CD14-positive monocyte (primary cell): Measurements from ENCODE around the gene SYNDIG1. TPM values are rescaled to one million over a fixed set of nuclear protein-coding genes. Genes with fewer than 3 reads are reported as not detected.

Source experiments
- DNase-seq, 3 donors: peaks; one replicate each; pipeline ENCODE4 v3.0.0-alpha.2; 2011 to 2022
- H2AFZ ChIP-seq: 2 replicates; pipeline ENCODE4 v1.6.0; 2012; ENCODE audit warnings: mild to moderate bottlenecking, low read depth, low read length, inconsistent platforms; ENCODE audit not compliant: insufficient read depth, poor library complexity, severe bottlenecking
- H3K27ac ChIP-seq, 2 donors: 1 replicate in 1 of 2; 2 replicates in 1 of 2; pipeline ENCODE4 v1.5.1; 2012 to 2013; ENCODE audit warnings: low read length in 2 of 2, control low read depth in 1 of 2, inconsistent platforms in 1 of 2, low read depth in 1 of 2, mild to moderate bottlenecking in 1 of 2
- H3K27me3 ChIP-seq, 2 donors: one replicate each; pipeline versions ENCODE4 v1.6.0 to v1.6.1; 2011 to 2013; ENCODE audit warnings: low read length in 2 of 2; ENCODE audit not compliant: control insufficient read depth in 2 of 2, insufficient read depth in 2 of 2
- H3K36me3 ChIP-seq, 2 donors: replicated peaks in 1 of 2; 1 replicate in 1 of 2; 2 replicates in 1 of 2; pipeline versions ENCODE4 v1.5.1 to v1.6.1; 2012 to 2013; ENCODE audit warnings: low read length in 2 of 2, control low read depth in 1 of 2, inconsistent platforms in 1 of 2, mild to moderate bottlenecking in 1 of 2; ENCODE audit not compliant: insufficient read depth in 2 of 2, control insufficient read depth in 1 of 2
- H3K4me1 ChIP-seq, 2 donors: 1 replicate in 1 of 2; 2 replicates in 1 of 2; pipeline versions ENCODE4 v1.5.1 to v1.6.1; 2012 to 2013; ENCODE audit warnings: low read length in 2 of 2, control low read depth in 1 of 2, inconsistent platforms in 1 of 2, mild to moderate bottlenecking in 1 of 2, moderate library complexity in 1 of 2; ENCODE audit not compliant: insufficient read depth in 2 of 2, control insufficient read depth in 1 of 2
- H3K4me2 ChIP-seq: replicated peaks from 2 replicates; pipeline ENCODE3; 2012; ENCODE audit warnings: low read length, moderate library complexity, mild to moderate bottlenecking; ENCODE audit not compliant: poor library complexity, severe bottlenecking; ENCODE audit errors: extremely low read depth
- H3K4me3 ChIP-seq, 3 experiments: fragments of 200-600 bp in 1 of 3; sonication (generic) in 1 of 3; replicated peaks in 1 of 3; 1 replicate in 2 of 3; 2 replicates in 1 of 3; pipeline ENCODE4 v1.5.1; 2011 to 2013; ENCODE audit warnings: low read length in 3 of 3, mild to moderate bottlenecking in 3 of 3, control low read depth in 2 of 3, low read depth in 2 of 3, inconsistent platforms in 1 of 3, moderate library complexity in 1 of 3
- H3K79me2 ChIP-seq: 2 replicates; pipeline ENCODE4 v1.6.0; 2012; ENCODE audit warnings: mild to moderate bottlenecking, control low read depth, inconsistent platforms, low read length, moderate library complexity; ENCODE audit not compliant: insufficient read depth
- H3K9ac ChIP-seq: 2 replicates; pipeline ENCODE4 v1.6.0; 2017; ENCODE audit warnings: low read length, mild to moderate bottlenecking; ENCODE audit not compliant: insufficient read depth, poor library complexity, severe bottlenecking
- H3K9me3 ChIP-seq, 2 donors: replicated peaks in 1 of 2; 1 replicate in 1 of 2; 2 replicates in 1 of 2; pipeline versions ENCODE4 v1.5.1 to v1.6.1; 2012 to 2013; ENCODE audit warnings: low read length in 2 of 2, control low read depth in 1 of 2; ENCODE audit not compliant: control insufficient read depth in 1 of 2, insufficient read depth in 1 of 2
- H4K20me1 ChIP-seq: 2 replicates; pipeline ENCODE4 v1.6.0; 2012; ENCODE audit warnings: mild to moderate bottlenecking, low read length, control low read depth, moderate library complexity; ENCODE audit not compliant: insufficient read depth
- H3K27ac Mint-ChIP-seq, 7 donors: one replicate each; pipeline ENCODE4 v1.8.0; 2020; ENCODE audit warnings: mild to moderate bottlenecking in 7 of 7, mixed read lengths in 7 of 7, moderate library complexity in 6 of 7, inconsistent platforms in 2 of 7
- H3K27me3 Mint-ChIP-seq, 3 donors: one replicate each; pipeline ENCODE4 v1.8.0; 2021 to 2022; ENCODE audit warnings: low read depth in 3 of 3, mild to moderate bottlenecking in 3 of 3, mixed read lengths in 3 of 3, moderate library complexity in 3 of 3, inconsistent platforms in 1 of 3
- H3K36me3 Mint-ChIP-seq, 2 donors: one replicate each; pipeline ENCODE4 v1.8.0; 2020; ENCODE audit warnings: mixed read lengths in 2 of 2, inconsistent platforms in 1 of 2, mild to moderate bottlenecking in 1 of 2
- H3K4me1 Mint-ChIP-seq: one replicate; pipeline ENCODE4 v1.8.0; 2020; ENCODE audit warnings: mild to moderate bottlenecking, mixed read lengths
- H3K4me3 Mint-ChIP-seq, 2 donors: one replicate each; pipeline ENCODE4 v1.8.0; 2020; ENCODE audit warnings: mild to moderate bottlenecking in 2 of 2, mixed read lengths in 2 of 2, moderate library complexity in 1 of 2
- H3K9me3 Mint-ChIP-seq, 7 donors: one replicate each; pipeline ENCODE4 v1.8.0; 2020 to 2022; ENCODE audit warnings: mixed read lengths in 7 of 7, mild to moderate bottlenecking in 6 of 7, moderate library complexity in 6 of 7, inconsistent platforms in 2 of 7
- CTCF ChIP-seq: fragments of 200-600 bp; IDR thresholded peaks from one replicate; pipeline ENCODE4 v1.8.0; 2022; ENCODE audit warnings: antibody characterized with exemption, mild to moderate bottlenecking
- WGBS: methylation state at CpG from one replicate; pipeline ENCODE4 v1.1.5; 2013; ENCODE audit warnings: missing lambda C conversion rate; ENCODE audit not compliant: insufficient coverage; 5-methylcytosine and 5-hydroxymethylcytosine counted together
- intact Hi-C, 2 donors: fragments of 100-400 bp; cut with micrococcal nuclease; formaldehyde crosslinking; loops; one replicate each; pipeline versions ENCODE4 v1.15.0 to v1.15.1; 2023
- polyA plus RNA-seq, 3 donors: library from polyadenylated mRNA; depleted of rRNA in 1 of 3; unstranded in 2 of 3; stranded (reverse) in 1 of 3; fragments of 300-500 nt in 2 of 3; fragments of >200 nt in 1 of 3; fragmentation: Illumina TruSeq in 2 of 3; gene quantifications; 1 replicate in 2 of 3; 2 replicates in 1 of 3; pipeline ENCODE4 v1.2.3, GENCODE V29; 2012 to 2021

Gene SYNDIG1
- polyA plus RNA-seq, 3 donors, result not detected

DNA sequence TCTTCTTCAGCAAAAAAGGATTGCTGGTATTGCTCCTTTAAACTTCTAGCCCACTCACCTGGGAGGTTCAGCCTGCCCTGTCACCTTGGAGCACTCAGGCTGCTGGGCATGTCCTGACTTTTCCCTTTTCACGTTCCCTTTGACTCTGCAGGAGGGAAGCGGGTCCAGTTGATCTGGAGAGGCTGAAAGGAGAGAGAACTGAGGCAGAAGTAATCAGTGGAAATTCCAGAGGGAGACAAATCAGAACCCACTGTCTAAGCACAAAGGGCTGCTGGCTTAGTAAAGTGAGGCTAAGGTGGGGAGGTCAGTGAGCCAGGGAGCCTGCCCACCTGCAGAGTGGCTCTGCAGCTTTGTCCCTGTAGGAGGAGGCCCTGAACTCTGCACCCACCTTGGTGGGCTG, 9.7 kb upstream of the SYNDIG1 start:
- Histone ChIP-seq H3K4me2 (no peak overlapping the region), H4K20me1 (no peaks in the 10 kb centered on the region), H3K4me3 (no peak overlapping the region), H3K79me2 (no peaks in the 10 kb centered on the region), H3K9me3 (no peaks in the 10 kb centered on the region), H3K27ac (no peak overlapping the region), H3K27me3 (no peaks in the 10 kb centered on the region), H3K4me1 (no peaks in the 10 kb centered on the region), H3K36me3 (no peaks in the 10 kb centered on the region), H3K9ac (no peak overlapping the region), H2AFZ (no peak overlapping the region)
- H3K4me1 Mint-ChIP-seq, result no peaks in the 10 kb centered on the region
- no peaks in the 10 kb centered on the region for H3K36me3 Mint-ChIP-seq
- intact Hi-C loops, result no loop called here
- H3K4me3 Mint-ChIP-seq, result no peak overlapping the region
- peaks cover 6 to 11% (median 10%) of the 10 kb centered on the region in 3 donors for H3K27me3 Mint-ChIP-seq
- WGBS, result 100% methylated on average over 1 of the region's 2 CpGs
- DNase-seq, result no peak
- no peak overlapping the region for H3K27ac Mint-ChIP-seq
- TF ChIP-seq CTCF, result no peak
- peaks cover 0 to 2% (median 0%) of the 10 kb centered on the region in 7 donors for H3K9me3 Mint-ChIP-seq

DNA sequence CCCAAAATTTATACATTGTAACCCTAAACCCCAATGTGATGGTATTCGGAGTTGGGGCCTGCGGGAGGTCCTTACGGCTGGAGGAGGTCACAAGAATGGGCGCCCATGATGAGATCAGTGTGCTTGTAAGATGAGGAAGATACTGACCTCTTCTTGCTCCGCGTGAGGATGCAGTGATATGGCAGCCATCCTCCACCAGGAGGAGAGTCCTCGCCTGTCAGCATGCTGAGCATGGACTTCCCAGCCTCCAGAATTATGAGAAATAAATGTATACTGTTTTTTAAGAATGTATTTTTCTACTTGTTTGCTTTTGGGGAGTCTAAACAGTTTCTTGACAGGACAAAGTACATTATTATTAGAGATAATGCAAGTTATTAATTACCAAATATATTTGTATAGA, 8.7 kb upstream of the SYNDIG1 start:
- Histone ChIP-seq H3K9me3 (no peaks in the 10 kb centered on the region), H3K36me3 (no peaks in the 10 kb centered on the region), H3K4me1 (no peaks in the 10 kb centered on the region), H3K9ac (no peak overlapping the region), H2AFZ (no peak overlapping the region), H3K4me2 (no peak overlapping the region), H3K27ac (no peak overlapping the region), H4K20me1 (no peaks in the 10 kb centered on the region), H3K27me3 (no peaks in the 10 kb centered on the region), H3K4me3 (no peak overlapping the region), H3K79me2 (no peaks in the 10 kb centered on the region)
- peaks cover 0 to 2% (median 0%) of the 10 kb centered on the region in 7 donors for H3K9me3 Mint-ChIP-seq
- H3K36me3 Mint-ChIP-seq, result no peaks in the 10 kb centered on the region
- no peaks in the 10 kb centered on the region for H3K4me1 Mint-ChIP-seq
- H3K27me3 Mint-ChIP-seq, result peaks cover 10 to 13% (median 12%) of the 10 kb centered on the region in 3 donors
- WGBS, result 89% methylated on average over 3 of the region's 7 CpGs
- H3K27ac Mint-ChIP-seq, result no peak overlapping the region
- TF ChIP-seq CTCF, result no peak
- no peak overlapping the region for H3K4me3 Mint-ChIP-seq
- DNase-seq, result no peak
- intact Hi-C loops, result no loop called here
